Measurements from ENCODE around the gene JAGN1.
"Not testable (repeated sequence)": the region's sequence is repeated elsewhere in the genome, so short reads cannot be mapped to it uniquely, and the experiment has no call there.

JAGN1 gene

GRCh38 chr3:9869955-9870354 lies 20.5 kb upstream of the JAGN1 start:
- no peak for DNase-seq

- no peak for DNase-seq
These were observed 19.4 kb upstream of the JAGN1 start for GRCh38 chr3:9870978-9871377.

DNA sequence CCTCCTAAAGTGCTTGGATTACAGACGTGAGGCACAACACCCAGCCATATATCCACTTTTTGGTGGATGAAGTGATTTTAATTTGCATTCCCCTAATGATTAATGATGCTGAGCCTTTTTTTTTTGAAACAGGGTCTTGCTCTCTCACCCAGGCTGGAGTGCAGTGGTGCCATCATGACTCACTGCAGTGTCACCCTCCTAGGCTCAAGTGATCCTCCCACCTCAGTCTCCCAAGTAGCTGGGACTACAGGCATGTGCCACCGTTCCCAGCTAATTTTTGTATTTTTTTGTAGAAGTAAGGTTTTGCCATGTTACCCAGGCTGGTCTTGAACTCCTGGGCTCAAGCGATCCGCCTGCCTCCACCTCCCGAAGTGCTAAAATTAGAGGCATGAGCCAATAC lies 18.3 kb upstream of the JAGN1 start:
- not testable (repeated sequence) for DNase-seq

DNA sequence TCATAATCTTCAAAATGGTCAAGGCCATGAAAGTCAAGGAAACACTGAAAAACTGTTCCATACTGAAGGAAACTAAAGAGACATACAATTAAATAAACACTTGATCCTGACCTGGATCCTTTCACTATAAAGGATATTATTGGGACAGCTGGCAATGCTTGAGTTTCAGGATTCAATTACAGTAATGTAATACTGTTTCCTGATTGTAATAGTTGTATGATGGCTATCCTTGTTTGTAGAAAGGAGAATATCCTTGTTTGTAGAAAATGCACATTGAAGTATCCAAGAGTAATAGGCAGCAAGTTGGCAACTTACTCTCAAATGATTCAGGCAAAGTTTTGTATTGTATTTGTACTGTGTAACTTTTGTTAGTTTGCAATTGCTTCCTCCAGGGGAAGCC lies 15.0 kb upstream of the JAGN1 start:
- DNase-seq = no peak

DNA sequence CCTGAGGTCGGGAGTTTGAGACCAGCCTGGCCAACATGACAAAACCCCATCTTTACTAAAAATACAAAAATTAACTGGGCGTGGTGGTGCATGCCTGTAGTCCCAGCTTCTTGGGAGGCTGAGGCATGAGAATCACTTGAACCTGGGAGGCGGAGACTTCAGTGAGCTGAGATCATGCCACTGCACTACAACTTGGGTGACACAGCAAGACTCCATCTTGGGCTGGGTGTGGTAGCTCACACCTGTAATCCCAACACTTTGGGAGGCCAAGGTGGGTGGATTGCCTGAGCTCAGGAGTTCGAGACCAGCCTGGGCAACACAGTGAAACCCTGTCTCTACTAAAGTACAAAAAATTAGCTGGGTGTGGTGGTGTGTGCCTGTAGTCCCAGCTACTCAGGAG lies 14.2 kb upstream of the JAGN1 start:
- DNase-seq = not testable (repeated sequence)

DNA sequence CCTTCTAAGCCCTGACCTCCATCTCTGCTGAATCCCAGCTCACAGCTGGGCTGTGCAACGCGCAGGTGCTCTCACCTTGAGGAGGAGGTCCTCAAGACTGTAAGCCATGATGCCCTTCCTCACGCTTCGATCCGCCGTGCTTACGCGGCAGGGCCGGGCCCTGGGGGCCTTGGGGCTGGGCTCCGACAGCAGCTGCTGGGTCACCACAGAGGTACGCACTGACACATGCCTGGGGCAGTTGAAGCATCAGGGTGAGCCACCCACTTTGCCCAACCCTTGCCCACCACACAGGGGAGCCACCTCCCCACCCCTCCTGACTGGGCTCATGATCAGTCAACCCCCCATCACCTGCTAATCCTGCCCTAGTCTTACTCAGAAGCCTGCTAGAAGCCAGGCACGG lies 13.4 kb upstream of the JAGN1 start:
- no peak for DNase-seq

DNA sequence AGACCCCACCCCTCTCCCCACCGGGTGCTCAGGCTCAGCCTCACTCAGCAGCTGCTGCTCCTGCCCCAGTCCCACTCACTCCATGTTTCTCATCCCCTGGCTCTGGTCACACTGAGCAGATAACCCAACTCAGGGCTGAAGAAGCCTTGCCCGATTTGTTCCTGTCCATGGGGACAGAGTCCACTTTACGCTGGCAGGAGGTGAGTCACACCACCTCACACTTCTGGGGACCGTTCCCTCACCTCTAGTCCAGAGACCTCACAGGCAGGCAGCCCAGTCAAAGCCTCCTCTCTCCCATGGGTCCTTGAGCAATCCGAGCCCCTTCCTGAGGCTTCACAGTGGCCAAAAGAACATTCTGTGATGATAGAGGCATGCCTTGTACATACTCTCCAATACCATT lies 11.7 kb upstream of the JAGN1 start:
- no peak for DNase-seq

DNA sequence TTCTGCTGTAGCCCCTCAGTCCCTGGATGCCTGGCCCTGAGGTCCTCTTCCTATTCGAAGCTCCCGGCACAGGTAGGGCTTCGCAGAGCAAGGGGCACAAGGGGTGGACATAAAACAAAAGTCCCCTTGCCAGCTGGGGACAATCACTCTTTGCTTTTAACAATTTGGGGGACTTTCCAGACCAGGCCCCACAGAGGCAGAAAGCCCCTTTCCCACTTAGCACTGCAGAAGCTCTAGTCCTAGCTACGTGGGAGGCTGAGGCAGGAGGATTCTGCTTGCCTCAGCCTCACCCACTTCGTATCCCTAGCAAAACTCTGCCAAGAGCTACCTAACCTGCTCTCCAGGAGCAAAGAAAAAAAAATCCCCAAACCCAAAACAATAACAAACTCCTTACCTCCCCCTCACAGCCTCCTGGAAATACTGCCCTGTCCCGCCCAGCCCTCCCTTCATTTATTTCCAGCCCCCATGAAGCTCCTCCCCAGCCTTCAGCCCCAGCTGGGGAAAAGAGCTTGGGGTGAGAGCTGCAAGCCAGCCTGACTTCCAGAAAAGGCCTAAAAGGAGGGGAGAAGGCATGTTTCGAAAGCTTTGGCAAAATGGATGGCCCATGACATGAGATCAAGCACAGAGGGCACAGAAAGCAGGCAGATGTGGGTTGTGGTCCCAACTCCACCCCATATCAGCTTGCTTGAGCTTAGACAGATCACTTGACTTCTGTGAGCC lies 10.4 kb upstream of the JAGN1 start, which contains the start of gene CIDEC:
CIDEC (minus strand) TSS at position 424 of the 720 bp plus-strand sequence. CDS start 1,767 bp downstream, outside the sequence.
- no peak for DNase-seq

GRCh38 chr3:9881441-9881840 lies 9.0 kb upstream of the JAGN1 start:
- no peak for DNase-seq

DNA sequence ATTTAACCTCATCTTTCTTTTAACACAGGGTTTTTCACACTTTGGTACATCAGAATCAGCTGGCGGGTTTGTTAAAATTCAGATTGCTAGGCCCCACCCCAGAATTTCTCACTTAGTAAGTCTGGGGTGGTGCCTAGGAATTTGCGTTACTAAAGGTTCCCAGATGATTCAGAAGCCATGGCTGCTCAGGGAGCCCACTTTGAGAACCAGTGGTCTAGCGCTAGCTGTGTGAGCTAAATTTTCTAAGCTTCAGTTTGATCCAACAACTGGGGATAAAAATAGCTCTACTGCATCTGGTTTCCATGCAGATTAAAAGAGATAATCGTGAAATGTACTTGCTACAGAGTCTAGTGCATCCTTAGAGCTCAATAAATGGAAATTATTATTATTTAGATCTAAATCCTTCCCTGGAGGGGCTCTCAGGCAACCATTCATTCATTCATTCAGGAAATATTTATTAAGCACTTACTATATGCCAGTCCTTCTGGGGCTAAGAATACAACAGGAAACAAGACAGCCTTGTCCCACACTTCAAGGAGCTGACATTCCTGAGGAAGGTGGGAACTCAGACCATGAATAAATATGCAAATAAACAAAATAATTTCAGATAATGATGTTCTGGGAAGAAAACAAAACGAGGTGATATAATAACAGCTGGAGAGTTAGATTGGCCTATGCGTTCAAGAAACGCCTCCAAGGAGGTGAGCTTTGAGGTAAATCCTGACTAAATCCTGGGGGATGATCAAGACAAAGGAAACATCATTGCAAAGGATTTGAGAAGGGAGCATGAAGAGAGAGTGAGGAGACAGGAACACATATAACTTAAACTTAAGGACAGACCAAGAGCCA lies 6.5 kb upstream of the JAGN1 start:
- no peak for DNase-seq

DNA sequence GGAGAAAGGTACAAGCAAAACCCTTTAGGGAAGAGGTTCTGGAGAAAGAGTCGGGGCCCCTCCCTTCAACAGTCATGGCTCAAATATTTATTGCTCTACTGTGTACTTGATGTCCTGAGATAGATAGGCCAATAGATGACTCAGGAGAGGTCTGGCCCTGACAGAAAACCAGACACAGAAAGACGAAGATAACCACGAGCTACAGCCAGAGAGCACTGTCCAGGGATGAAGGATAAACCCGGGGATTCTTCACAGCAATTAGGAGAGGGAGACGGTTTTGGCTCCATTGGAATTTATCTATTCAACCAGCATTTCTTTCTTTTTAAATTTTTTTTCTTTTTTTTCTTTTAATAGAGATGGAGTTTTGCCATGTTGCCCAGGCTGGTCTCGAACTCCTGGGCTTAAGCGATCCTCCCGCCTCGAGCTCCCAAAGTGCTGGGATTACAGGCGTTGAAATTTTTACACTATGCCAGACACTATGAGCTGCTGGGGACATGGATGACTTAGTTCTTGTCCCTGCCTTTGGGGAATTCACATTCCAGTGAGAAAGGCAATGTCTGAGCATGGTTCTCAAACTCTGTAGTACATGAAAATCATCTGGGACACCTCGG lies 5.8 kb upstream of the JAGN1 start:
- DNase-seq = no peak

- no peak for DNase-seq
These were observed 4.1 kb upstream of the JAGN1 start for GRCh38 chr3:9886328-9886727.

DNA sequence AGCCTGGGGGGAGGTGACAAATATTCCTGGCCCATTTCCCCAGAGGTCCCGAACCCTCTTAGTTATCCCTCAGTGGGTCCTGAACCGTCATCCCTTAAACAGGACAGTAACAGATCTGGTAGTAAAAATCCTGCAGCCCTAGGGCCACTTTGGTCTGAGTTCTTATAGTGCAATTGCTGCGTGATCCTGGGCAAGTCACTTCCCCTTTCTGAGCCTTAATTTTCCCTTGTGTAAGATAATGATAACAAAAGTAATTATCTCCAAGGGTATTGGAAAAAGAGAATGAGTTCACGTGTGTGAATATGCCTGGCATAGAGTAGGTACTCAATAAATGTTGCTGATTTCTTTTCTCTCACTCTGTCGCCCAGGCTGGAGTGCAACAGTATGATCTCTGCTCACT lies 2.9 kb upstream of the JAGN1 start:
- no peak for DNase-seq

DNA sequence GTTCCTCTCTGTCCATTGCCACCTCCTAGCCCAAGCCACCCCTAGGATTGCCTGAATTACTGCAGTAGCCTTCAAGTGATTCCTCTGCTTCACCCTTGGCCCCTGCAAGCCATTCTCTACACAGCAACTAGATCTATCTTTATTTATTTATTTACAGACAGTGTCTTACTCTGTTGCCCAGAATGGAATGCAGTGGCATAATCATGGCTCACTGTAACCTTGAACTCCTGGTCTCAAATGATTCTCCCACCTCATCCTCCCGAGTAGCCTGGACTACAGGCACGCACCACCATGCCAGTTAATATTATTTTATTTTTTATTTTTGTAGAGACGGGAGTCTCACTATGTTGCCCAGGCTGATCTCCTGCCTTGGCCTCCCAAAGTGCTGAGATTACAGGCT lies 1.9 kb upstream of the JAGN1 start:
- DNase-seq = no peak

GRCh38 chr3:9889405-9889804 lies 1.0 kb upstream of the JAGN1 start:
- no peak for DNase-seq

DNA sequence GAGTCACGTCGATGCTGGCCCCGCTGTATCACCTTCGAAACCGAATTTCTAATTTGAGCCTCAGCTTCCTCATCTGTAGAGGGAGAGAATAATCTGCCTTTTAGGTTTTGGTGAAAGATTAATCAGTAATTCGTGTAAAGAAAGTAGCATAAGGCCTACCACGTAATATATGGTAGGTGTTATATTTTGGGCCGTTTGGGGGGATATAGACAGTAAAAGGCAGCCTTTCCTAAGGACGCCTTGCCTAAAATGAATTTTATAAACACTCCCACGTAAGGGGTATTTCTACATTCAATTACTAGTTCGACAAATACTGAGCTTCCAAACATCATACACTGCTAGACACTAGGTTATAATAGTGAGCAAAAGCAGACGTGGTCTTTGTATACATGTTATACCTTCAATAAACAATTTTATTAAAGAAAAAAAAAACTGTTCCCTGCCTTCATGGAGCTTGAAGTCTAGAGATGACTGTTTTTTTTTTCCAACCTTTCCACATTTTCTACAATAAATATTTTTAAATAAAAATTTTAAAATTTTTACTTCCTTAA lies 737 bp downstream of the JAGN1 start:
- DNase-seq = no peak

DNA sequence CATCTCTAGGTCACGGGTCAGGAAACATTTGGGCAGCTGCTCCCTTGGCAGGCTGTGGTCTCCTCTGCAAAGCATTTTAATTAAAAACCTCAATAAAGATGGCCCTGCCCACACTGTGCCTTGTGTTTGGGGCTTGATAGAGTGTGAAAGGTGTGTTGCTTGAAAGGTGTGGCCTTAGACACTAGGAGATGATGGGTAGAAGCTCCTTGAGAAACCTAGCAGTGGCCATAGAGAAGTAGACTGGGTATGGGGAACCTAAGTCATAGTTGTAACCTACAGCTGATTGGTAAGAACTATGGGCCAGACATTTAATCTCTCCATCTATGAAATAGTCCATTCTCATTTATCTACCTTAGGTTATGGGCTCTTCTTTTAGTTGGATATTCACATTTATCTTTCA lies 3.3 kb downstream of the JAGN1 start:
- no peak for DNase-seq

DNA sequence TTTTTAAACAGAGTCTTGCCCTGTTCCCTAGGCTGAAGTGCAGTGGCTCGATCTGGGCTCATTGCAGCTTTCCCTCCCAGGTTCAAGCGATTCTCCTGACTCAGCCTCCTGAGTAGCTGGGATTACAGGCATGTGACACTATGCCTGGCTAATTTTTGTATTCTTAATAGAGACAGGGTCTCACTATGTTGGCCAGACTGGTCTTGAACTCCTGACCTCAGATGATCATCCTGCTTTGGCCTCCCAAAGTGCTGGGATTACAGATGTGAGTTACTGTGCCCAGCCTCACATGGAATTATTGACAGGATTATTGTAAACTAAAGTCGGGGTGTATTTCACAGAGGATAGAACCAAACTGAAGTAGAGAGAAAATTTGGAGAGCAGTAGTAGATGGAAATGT lies 5.3 kb downstream of the JAGN1 start:
- DNase-seq = not testable (repeated sequence)

DNA sequence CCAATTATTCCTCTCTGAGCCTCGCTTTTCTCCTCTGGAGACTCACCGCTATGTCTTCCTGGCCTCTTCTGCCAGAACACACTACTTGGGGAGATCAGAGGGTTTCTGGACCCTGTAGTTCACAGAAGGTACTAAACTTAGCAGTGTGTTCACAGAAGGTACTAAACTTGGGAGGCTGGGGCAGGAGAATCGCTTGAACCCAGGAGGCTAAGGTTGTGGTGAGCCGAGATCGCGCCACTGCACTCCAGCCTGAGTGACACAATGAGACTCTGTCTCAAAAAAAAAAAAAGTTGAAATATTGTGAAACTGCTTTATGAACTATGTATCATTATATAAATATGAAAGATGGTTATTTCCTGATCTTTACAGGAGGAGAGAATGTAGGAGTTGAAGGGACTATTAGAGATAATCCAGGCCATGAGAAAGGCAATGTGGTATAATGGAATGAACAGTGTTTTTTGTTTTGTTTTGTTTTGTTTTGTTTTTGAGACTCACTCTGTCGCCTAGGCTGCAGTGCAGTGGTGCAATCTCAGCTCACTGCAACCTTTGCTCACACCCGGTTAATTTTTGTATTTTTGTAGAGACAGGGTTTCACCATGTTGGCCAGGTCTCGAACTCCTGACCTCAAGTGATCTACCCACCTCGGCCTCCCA lies 6.5 kb downstream of the JAGN1 start:
- DNase-seq = not testable (repeated sequence)

DNA sequence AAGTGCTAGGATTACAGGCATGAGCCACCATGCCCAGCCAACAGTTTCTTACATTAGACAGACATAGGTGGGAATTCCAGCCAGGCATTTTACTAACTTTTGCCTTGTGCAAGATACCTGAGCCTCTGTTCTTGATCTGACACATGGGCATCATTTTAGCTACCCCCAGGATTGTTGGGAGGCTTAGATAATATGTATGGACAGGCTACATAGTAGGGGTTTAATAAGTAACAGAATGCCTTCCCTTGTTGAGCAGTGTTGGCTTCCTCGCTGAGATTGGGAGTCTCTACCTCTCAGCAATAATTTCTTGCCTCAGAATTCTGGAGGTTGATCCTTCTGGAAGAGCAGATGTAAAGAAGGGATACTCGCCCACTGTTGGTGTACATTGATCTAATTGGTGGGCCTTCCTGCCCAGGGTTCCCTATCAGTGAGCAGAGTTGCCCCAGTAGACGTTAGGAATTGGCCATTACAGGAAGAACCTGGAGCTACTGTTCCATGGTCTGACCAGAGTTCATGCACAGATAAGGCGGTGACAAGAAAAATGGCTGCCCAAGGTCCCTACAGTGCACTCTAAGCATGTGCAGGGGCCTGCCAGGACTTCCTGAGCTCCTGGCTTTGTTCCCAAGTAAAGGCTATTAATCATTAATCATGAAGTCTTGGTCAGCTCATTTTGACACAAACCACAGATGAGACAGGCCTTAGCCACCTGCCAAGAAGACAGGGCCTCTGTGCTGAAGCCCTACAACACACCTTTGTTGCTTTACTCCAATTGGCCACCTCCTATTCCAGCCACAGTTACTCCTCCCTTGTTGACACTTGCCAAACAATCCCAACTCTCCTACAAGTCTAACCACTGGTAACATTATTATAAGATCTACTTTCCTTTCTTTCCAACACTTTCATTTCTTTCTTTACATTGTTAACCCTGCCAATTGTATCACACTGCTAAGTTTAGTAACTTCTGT lies 7.3 kb downstream of the JAGN1 start:
- no peak for DNase-seq

DNA sequence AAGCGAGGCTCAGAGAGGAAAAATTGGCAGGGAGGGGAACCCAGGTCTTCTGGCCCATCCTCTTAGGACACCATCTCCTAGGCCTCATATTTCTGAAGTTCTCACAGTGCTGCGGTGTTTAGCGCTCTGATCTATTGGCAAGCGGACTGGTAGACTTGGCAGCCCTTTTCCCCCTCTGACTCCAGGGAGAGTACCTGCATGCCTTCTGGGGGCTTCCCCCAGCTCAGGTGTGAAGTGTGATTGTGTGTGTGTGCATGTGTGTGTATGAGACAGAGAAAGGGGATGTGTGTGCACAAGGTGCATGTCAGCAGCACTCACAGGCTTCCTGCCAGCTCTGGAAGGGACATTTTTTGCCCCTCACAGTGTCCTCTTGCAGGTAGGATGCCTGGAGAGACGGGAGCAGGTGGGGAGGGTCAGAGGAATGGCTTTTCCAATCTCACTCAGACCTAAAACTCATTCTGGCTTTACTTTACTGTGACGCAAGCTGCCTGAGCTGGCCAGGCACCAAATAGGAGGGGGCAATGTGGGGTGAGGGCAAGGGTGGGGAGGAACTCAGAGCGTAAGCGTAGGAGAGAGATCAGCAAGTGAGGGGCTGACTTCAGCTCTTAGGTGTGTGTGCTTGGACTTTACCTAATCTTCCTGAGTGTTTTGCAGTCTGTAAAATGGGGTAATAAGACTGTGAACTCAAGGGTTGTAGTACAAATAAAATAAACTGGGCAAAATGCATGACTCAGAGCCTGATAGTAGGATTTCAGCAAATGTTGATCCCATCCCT lies 8.2 kb downstream of the JAGN1 start:
- DNase-seq = no peak
